Mesendoderm (in vitro differentiated cells): ENCODE data around the gene RFFL.

Source experiments
- DNase-seq: peaks from one replicate; pipeline ENCODE4 v3.0.0; 2013
- H2AK5ac ChIP-seq: 2 replicates; pipeline ENCODE4 v1.6.1; 2013; ENCODE audit warnings: low read length, inconsistent platforms
- H2BK120ac ChIP-seq: 2 replicates; pipeline ENCODE4 v1.6.1; 2013; ENCODE audit warnings: low read depth, mild to moderate bottlenecking, low read length, moderate library complexity, mixed read lengths
- H2BK15ac ChIP-seq: replicated peaks from 2 replicates; pipeline ENCODE4 v1.6.1; 2013; ENCODE audit warnings: low read depth, mild to moderate bottlenecking, moderate library complexity
- H2BK5ac ChIP-seq: 2 replicates; pipeline ENCODE4 v1.6.1; 2013; ENCODE audit warnings: low read length, inconsistent platforms
- H3K18ac ChIP-seq: 2 replicates; pipeline ENCODE4 v1.6.1; 2013; ENCODE audit warnings: mild to moderate bottlenecking, low read length, mixed read lengths
- H3K23ac ChIP-seq: one replicate; pipeline ENCODE4 v1.6.1; 2013; ENCODE audit warnings: low read length
- H3K27ac ChIP-seq: 2 replicates; pipeline ENCODE4 v1.5.1; 2013; ENCODE audit warnings: low read depth, mild to moderate bottlenecking, inconsistent platforms, low read length, moderate library complexity
- H3K27me3 ChIP-seq: 2 replicates; pipeline ENCODE4 v1.6.1; 2013; ENCODE audit warnings: low read length, control low read depth, mild to moderate bottlenecking, inconsistent platforms; ENCODE audit not compliant: insufficient read depth, poor library complexity
- H3K36me3 ChIP-seq: 2 replicates; pipeline ENCODE4 v1.6.1; 2013; ENCODE audit warnings: low read length, inconsistent platforms; ENCODE audit not compliant: control insufficient read depth, insufficient read depth
- H3K4ac ChIP-seq: one replicate; pipeline ENCODE4 v1.6.1; 2013; ENCODE audit warnings: low read depth, mild to moderate bottlenecking, low read length, moderate library complexity
- H3K4me1 ChIP-seq: 2 replicates; pipeline ENCODE4 v1.6.1; 2013; ENCODE audit warnings: low read depth, low read length, inconsistent platforms; ENCODE audit not compliant: control insufficient read depth
- H3K4me2 ChIP-seq: 2 replicates; pipeline ENCODE4 v1.6.1; 2013; ENCODE audit warnings: low read length
- H3K4me3 ChIP-seq: 2 replicates; pipeline ENCODE4 v1.5.1; 2013; ENCODE audit warnings: mild to moderate bottlenecking, low read length
- H3K56ac ChIP-seq: one replicate; pipeline ENCODE4 v1.6.1; 2013; ENCODE audit warnings: low read length
- H3K79me1 ChIP-seq: 2 replicates; pipeline ENCODE4 v1.6.1; 2013; ENCODE audit warnings: low read length, inconsistent platforms
- H3K79me2 ChIP-seq: 2 replicates; pipeline ENCODE4 v1.6.1; 2013; ENCODE audit warnings: mild to moderate bottlenecking, low read length; ENCODE audit not compliant: control insufficient read depth, insufficient read depth
- H3K9ac ChIP-seq: 2 replicates; pipeline ENCODE4 v1.6.1; 2013; ENCODE audit warnings: low read length, inconsistent platforms
- H4K5ac ChIP-seq: one replicate; pipeline ENCODE4 v1.6.1; 2013; ENCODE audit warnings: low read length
- H4K8ac ChIP-seq: one replicate; pipeline ENCODE4 v1.6.1; 2013; ENCODE audit warnings: low read depth, mild to moderate bottlenecking, control low read depth, low read length, moderate library complexity
- WGBS: extraction: QIAGEN DNeasy Blood & Tissue Kit; methylation state at CpG from one replicate; pipeline ENCODE4 v1.1.7; 2013; ENCODE audit warnings: low lambda C conversion rate, missing lambda C conversion rate; ENCODE audit not compliant: insufficient coverage; ENCODE audit errors: extremely low coverage; 5-methylcytosine and 5-hydroxymethylcytosine counted together

RFFL gene

GRCh38 chr17:34998205-34998604 lies 65.3 kb downstream of the RFFL start:
- no peak overlapping the region for H3K18ac ChIP-seq
- no peak overlapping the region for H2BK5ac ChIP-seq
- H3K4ac ChIP-seq = no peak overlapping the region
- H3K27me3 ChIP-seq = no peaks in the 10 kb centered on the region
- H3K4me3 ChIP-seq = no peak overlapping the region
- H3K4me2 ChIP-seq = no peak overlapping the region
- DNase-seq = peak; percentile 83
- no peak overlapping the region for H2AK5ac ChIP-seq
- H3K9ac ChIP-seq = no peak overlapping the region
- H3K56ac ChIP-seq = no peak overlapping the region
- H4K5ac ChIP-seq = no peak overlapping the region
- no peak overlapping the region for H4K8ac ChIP-seq
- no CpG with 5 or more reads among the region's 5 CpGs for WGBS
- no peaks in the 10 kb centered on the region for H3K79me1 ChIP-seq
- H3K23ac ChIP-seq = no peak overlapping the region
- H3K4me1 ChIP-seq = no peaks in the 10 kb centered on the region
- no peaks in the 10 kb centered on the region for H3K79me2 ChIP-seq
- H3K27ac ChIP-seq = no peak overlapping the region
- peaks cover 43% of the 10 kb centered on the region for H3K36me3 ChIP-seq
- no peak overlapping the region for H2BK15ac ChIP-seq
- H2BK120ac ChIP-seq = no peak overlapping the region

- WGBS = no CpG with 5 or more reads among the region's 11 CpGs
Observed at GRCh38 chr17:34997355-34997862, 66.1 kb downstream of the RFFL start.

GRCh38 chr17:34996422-34997285 lies 66.9 kb downstream of the RFFL start:
- no peak overlapping the region for H2BK15ac ChIP-seq
- no CpG with 5 or more reads among the region's 3 CpGs for WGBS
- H3K79me2 ChIP-seq = no peaks in the 10 kb centered on the region
- H3K56ac ChIP-seq = no peak overlapping the region
- no peaks in the 10 kb centered on the region for H3K27me3 ChIP-seq
- peaks cover 48% of the 10 kb centered on the region for H3K36me3 ChIP-seq
- no peak overlapping the region for H4K8ac ChIP-seq
- H3K9ac ChIP-seq = no peak overlapping the region
- H3K4me1 ChIP-seq = no peaks in the 10 kb centered on the region
- H4K5ac ChIP-seq = no peak overlapping the region
- no peak overlapping the region for H3K18ac ChIP-seq
- H3K4me3 ChIP-seq = no peak overlapping the region
- no peak overlapping the region for H2BK120ac ChIP-seq
- DNase-seq = no peak
- no peak overlapping the region for H3K23ac ChIP-seq
- no peak overlapping the region for H3K4me2 ChIP-seq
- H2BK5ac ChIP-seq = no peak overlapping the region
- no peak overlapping the region for H2AK5ac ChIP-seq
- H3K27ac ChIP-seq = no peak overlapping the region
- no peak overlapping the region for H3K4ac ChIP-seq
- no peaks in the 10 kb centered on the region for H3K79me1 ChIP-seq

More at GRCh38 chr17:34997355-34997862, 66.1 kb downstream of the RFFL start:
- no peak overlapping the region for H2AK5ac ChIP-seq
- no peak for DNase-seq
- no peak overlapping the region for H4K5ac ChIP-seq
- no peak overlapping the region for H3K56ac ChIP-seq
- no peak overlapping the region for H2BK15ac ChIP-seq
- no peak overlapping the region for H3K4me2 ChIP-seq
- no peak overlapping the region for H2BK5ac ChIP-seq
- no peak overlapping the region for H3K9ac ChIP-seq
- H3K27ac ChIP-seq = no peak overlapping the region
- no peak overlapping the region for H2BK120ac ChIP-seq
- H3K23ac ChIP-seq = no peak overlapping the region
- H4K8ac ChIP-seq = no peak overlapping the region
- no peak overlapping the region for H3K4ac ChIP-seq
- no peaks in the 10 kb centered on the region for H3K27me3 ChIP-seq
- H3K79me1 ChIP-seq = no peaks in the 10 kb centered on the region
- no peak overlapping the region for H3K4me3 ChIP-seq
- H3K18ac ChIP-seq = no peak overlapping the region
- peaks cover 46% of the 10 kb centered on the region for H3K36me3 ChIP-seq
- H3K4me1 ChIP-seq = no peaks in the 10 kb centered on the region
- H3K79me2 ChIP-seq = no peaks in the 10 kb centered on the region

GRCh38 chr17:34993031-34993430 lies 70.5 kb downstream of the RFFL start:
- no peak overlapping the region for H4K5ac ChIP-seq
- no CpG with 5 or more reads among the region's 2 CpGs for WGBS
- no peak overlapping the region for H3K27ac ChIP-seq
- no peak overlapping the region for H4K8ac ChIP-seq
- no peak overlapping the region for H2AK5ac ChIP-seq
- H3K4ac ChIP-seq = no peak overlapping the region
- H3K18ac ChIP-seq = no peak overlapping the region
- no peaks in the 10 kb centered on the region for H3K79me2 ChIP-seq
- peaks cover 36% of the 10 kb centered on the region for H3K36me3 ChIP-seq
- H3K9ac ChIP-seq = no peak overlapping the region
- no peak overlapping the region for H3K56ac ChIP-seq
- H3K27me3 ChIP-seq = no peaks in the 10 kb centered on the region
- no peak overlapping the region for H2BK5ac ChIP-seq
- H2BK15ac ChIP-seq = no peak overlapping the region
- H3K4me2 ChIP-seq = no peak overlapping the region
- H3K79me1 ChIP-seq = no peaks in the 10 kb centered on the region
- H3K4me1 ChIP-seq = no peaks in the 10 kb centered on the region
- no peak overlapping the region for H2BK120ac ChIP-seq
- no peak overlapping the region for H3K23ac ChIP-seq
- DNase-seq = no peak
- no peak overlapping the region for H3K4me3 ChIP-seq

GRCh38 chr17:34991606-34992005 lies 71.9 kb downstream of the RFFL start:
- no peak overlapping the region for H3K27ac ChIP-seq
- H3K9ac ChIP-seq = no peak overlapping the region
- no peak overlapping the region for H2AK5ac ChIP-seq
- no peaks in the 10 kb centered on the region for H3K4me1 ChIP-seq
- H3K79me2 ChIP-seq = no peaks in the 10 kb centered on the region
- H3K79me1 ChIP-seq = peaks cover 1% of the 10 kb centered on the region
- H2BK5ac ChIP-seq = no peak overlapping the region
- no peak overlapping the region for H4K5ac ChIP-seq
- H2BK120ac ChIP-seq = no peak overlapping the region
- no peak overlapping the region for H3K23ac ChIP-seq
- H3K27me3 ChIP-seq = no peaks in the 10 kb centered on the region
- DNase-seq = no peak
- H3K36me3 ChIP-seq = peaks cover 34% of the 10 kb centered on the region
- no peak overlapping the region for H3K4ac ChIP-seq
- no peak overlapping the region for H3K4me3 ChIP-seq
- no peak overlapping the region for H3K18ac ChIP-seq
- H2BK15ac ChIP-seq = no peak overlapping the region
- WGBS = no CpG with 5 or more reads among the region's 3 CpGs
- no peak overlapping the region for H3K56ac ChIP-seq
- H4K8ac ChIP-seq = no peak overlapping the region
- H3K4me2 ChIP-seq = no peak overlapping the region
